ENCODE results near the gene ZNF219. TPM values are rescaled to one million over a fixed set of nuclear protein-coding genes. Genes with fewer than 3 reads are reported as not detected.

The ZNF219 gene
- total RNA-seq, 1 experiment from 2014 or later, result 84.5 TPM

GRCh38 chr14:21118933-21119332, 20.5 kb upstream of the ZNF219 start:
- Mint-ChIP-seq H3K4me1 (peaks cover 6% of the 10 kb centered on the region in 2 experiments), H3K9me3 (no peaks in the 10 kb centered on the region), H3K27me3 (ENCODE audit: low read depth) (no peaks in the 10 kb centered on the region), H3K27ac (no peak overlapping the region), H3K36me3 (ENCODE audit: insufficient read depth in 1 of 3, low read depth in 3 of 3) (no peaks in the 10 kb centered on the region), H3K4me3 (no peak overlapping the region)
- no peaks in the 10 kb centered on the region for H4K20me1 ChIP-seq (ENCODE audit: control insufficient read depth, insufficient read depth, insufficient read length)
- no peak overlapping the region for H3K14ac ChIP-seq (ENCODE audit: insufficient read depth, low read length)
- no peak overlapping the region for H3K18ac ChIP-seq (ENCODE audit: insufficient read length, low read depth, low read length)
- no peak for DNase-seq
- no peak overlapping the region for H3K4ac ChIP-seq (ENCODE audit: low read depth, low read length)
- H2BK20ac ChIP-seq (ENCODE audit: low read depth, low read length, poor library complexity, severe bottlenecking), result no peak overlapping the region
- WGBS (ENCODE audit: extremely low coverage, insufficient read length, low lambda C conversion rate), result no CpG with 5 or more reads among the region's 3 CpGs
- H3K9ac ChIP-seq (ENCODE audit: extremely low read depth, insufficient read length, low read length), result no peak overlapping the region
- no peak overlapping the region for H3K27ac ChIP-seq (ENCODE audit: insufficient read length, low read depth, low read length)
- H2BK120ac ChIP-seq (ENCODE audit: low read depth, low read length, poor library complexity, severe bottlenecking), result no peak overlapping the region
- no peak overlapping the region for H3K4me2 ChIP-seq (ENCODE audit: insufficient read depth, insufficient read length, low read length)
- H3K23me2 ChIP-seq (ENCODE audit: insufficient read length, low read depth, low read length, poor library complexity, severe bottlenecking), result no peaks in the 10 kb centered on the region
- H4K8ac ChIP-seq (replicated peaks; ENCODE audit: insufficient read length, low read depth, low read length), result no peak overlapping the region
- H3K9me3 ChIP-seq (ENCODE audit: control insufficient read depth, low read depth, low read length), result no peaks in the 10 kb centered on the region
- H2AK5ac ChIP-seq (ENCODE audit: insufficient read length, low read length), result no peak overlapping the region
- TF ChIP-seq CTCF (conservative IDR thresholded peaks at IDR 0.05), result no peak
- H2BK5ac ChIP-seq (ENCODE audit: insufficient read length, low read length), result no peak overlapping the region
- no peaks in the 10 kb centered on the region for H3K79me2 ChIP-seq (ENCODE audit: insufficient read depth, low read length)
- no peak overlapping the region for H3K56ac ChIP-seq (ENCODE audit: insufficient read length, low read depth, low read length)
- no peak overlapping the region for H2BK15ac ChIP-seq (ENCODE audit: low read depth, low read length)
- H3K23ac ChIP-seq (ENCODE audit: insufficient read length, low read depth, low read length), result no peak overlapping the region
- H3T11ph ChIP-seq (ENCODE audit: low read length), result no peak overlapping the region
- no peaks in the 10 kb centered on the region for H3K79me1 ChIP-seq (ENCODE audit: insufficient read depth, low read depth, low read length, poor library complexity, severe bottlenecking)
- no peak overlapping the region for H4K5ac ChIP-seq (ENCODE audit: insufficient read length, low read depth, low read length)
- no peak overlapping the region for H4K91ac ChIP-seq (ENCODE audit: insufficient read length, low read depth, low read length)
- H2AFZ ChIP-seq (ENCODE audit: low read length), result no peak overlapping the region
- no peaks in the 10 kb centered on the region for H3K4me1 ChIP-seq (ENCODE audit: insufficient read depth, low read length)
- no peak overlapping the region for H2BK12ac ChIP-seq (ENCODE audit: insufficient read length, low read depth, low read length)
- no peaks in the 10 kb centered on the region for H3K27me3 ChIP-seq (ENCODE audit: insufficient read depth, low read length)

Data from H9 (cell line).